ENCODE data around the gene TRAPPC8.

DNA sequence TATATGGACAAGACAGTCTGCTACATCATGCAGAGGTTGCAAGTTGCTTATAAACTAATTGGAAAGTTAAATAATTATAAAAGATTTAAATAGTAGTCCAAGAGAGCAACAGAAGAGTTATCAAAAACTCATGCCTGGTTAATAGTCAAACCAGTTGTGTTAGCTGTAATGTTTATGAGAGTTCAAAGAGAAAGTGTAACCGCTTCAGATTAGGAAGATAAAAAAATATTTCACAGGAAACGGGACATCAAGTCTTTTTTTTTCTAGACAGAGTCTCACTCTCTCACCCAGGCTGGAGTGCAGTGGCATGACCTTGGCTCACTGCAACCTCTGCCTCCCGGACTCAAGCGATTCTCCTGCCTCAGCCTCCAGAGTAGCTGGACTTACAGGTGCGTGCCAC is 41.0 kb upstream of the TRAPPC8 start:
- no peak for TF ChIP-seq EZH2phosphoT487 (IDR thresholded peaks at IDR 0.05; ENCODE audit: unreplicated experiment)
- TF ChIP-seq, protein P1, sequence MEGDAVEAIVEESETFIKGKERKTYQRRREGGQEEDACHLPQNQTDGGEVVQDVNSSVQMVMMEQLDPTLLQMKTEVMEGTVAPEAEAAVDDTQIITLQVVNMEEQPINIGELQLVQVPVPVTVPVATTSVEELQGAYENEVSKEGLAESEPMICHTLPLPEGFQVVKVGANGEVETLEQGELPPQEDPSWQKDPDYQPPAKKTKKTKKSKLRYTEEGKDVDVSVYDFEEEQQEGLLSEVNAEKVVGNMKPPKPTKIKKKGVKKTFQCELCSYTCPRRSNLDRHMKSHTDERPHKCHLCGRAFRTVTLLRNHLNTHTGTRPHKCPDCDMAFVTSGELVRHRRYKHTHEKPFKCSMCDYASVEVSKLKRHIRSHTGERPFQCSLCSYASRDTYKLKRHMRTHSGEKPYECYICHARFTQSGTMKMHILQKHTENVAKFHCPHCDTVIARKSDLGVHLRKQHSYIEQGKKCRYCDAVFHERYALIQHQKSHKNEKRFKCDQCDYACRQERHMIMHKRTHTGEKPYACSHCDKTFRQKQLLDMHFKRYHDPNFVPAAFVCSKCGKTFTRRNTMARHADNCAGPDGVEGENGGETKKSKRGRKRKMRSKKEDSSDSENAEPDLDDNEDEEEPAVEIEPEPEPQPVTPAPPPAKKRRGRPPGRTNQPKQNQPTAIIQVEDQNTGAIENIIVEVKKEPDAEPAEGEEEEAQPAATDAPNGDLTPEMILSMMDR (conservative IDR thresholded peaks at IDR 0.05; ENCODE audit: low read depth in 2 of 2): no peak
